Neural progenitor cell (in vitro differentiated cells): ENCODE data around the gene CDH18. TPM values are rescaled to one million over a fixed set of nuclear protein-coding genes. Genes with fewer than 3 reads are reported as not detected.
A peak's percentile ranks its signal among the peaks of the same experiment; 100 is the strongest.

ENCODE experiments used
- DNase-seq: peaks from one replicate; pipeline ENCODE4 v3.0.0-alpha.2; 2016; ENCODE audit warnings: low spot score
- H2AFZ ChIP-seq: fragments of 200-600 bp; sonication (generic); replicated peaks from 2 replicates; pipeline ENCODE4 v1.6.1; 2016; ENCODE audit warnings: antibody characterized with exemption
- H3F3A ChIP-seq: fragments of 200-600 bp; sonication (generic); 2 replicates; pipeline ENCODE4 v1.6.1; 2016; ENCODE audit warnings: antibody characterized with exemption, low read depth
- H3K27ac ChIP-seq: fragments of 200-600 bp; sonication (generic); 2 replicates; pipeline ENCODE4 v1.5.1; 2016; ENCODE audit warnings: mild to moderate bottlenecking
- H3K27me3 ChIP-seq: fragments of 200-600 bp; sonication (generic); 2 replicates; pipeline ENCODE4 v1.6.1; 2016; ENCODE audit warnings: mild to moderate bottlenecking, moderate library complexity
- H3K36me3 ChIP-seq: fragments of 200-600 bp; sonication (generic); 2 replicates; pipeline ENCODE4 v1.5.1; 2016
- H3K4me1 ChIP-seq: fragments of 200-600 bp; sonication (generic); 2 replicates; pipeline ENCODE4 v1.6.1; 2016; ENCODE audit warnings: mixed run types
- H3K4me2 ChIP-seq: fragments of 200-600 bp; sonication (generic); 2 replicates; pipeline ENCODE4 v1.6.1; 2016
- H3K4me3 ChIP-seq: fragments of 200-600 bp; sonication (generic); 2 replicates; pipeline ENCODE4 v1.5.1; 2016
- H3K79me2 ChIP-seq: fragments of 200-600 bp; sonication (generic); 2 replicates; pipeline ENCODE4 v1.6.1; 2016; ENCODE audit warnings: low read depth
- H3K9ac ChIP-seq: fragments of 200-600 bp; sonication (generic); 2 replicates; pipeline ENCODE4 v1.6.1; 2016
- H3K9me3 ChIP-seq: fragments of 200-600 bp; sonication (generic); 2 replicates; pipeline ENCODE4 v1.5.1; 2016; ENCODE audit warnings: low read depth
- H4K20me1 ChIP-seq: fragments of 200-600 bp; sonication (generic); 2 replicates; pipeline ENCODE4 v1.6.1; 2016; ENCODE audit warnings: low read depth
- H3K27ac Mint-ChIP-seq: 3 replicates; pipeline ENCODE4 v1.8.0; 2021; ENCODE audit warnings: mixed read lengths
- H3K27me3 Mint-ChIP-seq: 2 replicates; pipeline ENCODE4 v1.8.0; 2022; ENCODE audit warnings: low read depth, mild to moderate bottlenecking, inconsistent platforms, moderate library complexity, mixed read lengths; ENCODE audit not compliant: insufficient read depth
- H3K36me3 Mint-ChIP-seq: 3 replicates; pipeline ENCODE4 v1.8.0; 2021; ENCODE audit warnings: mixed read lengths
- H3K4me1 Mint-ChIP-seq: 3 replicates; pipeline ENCODE4 v1.8.0; 2021; ENCODE audit warnings: mixed read lengths
- H3K4me3 Mint-ChIP-seq: 3 replicates; pipeline ENCODE4 v1.8.0; 2021; ENCODE audit warnings: mild to moderate bottlenecking, moderate library complexity, mixed read lengths
- H3K9me3 Mint-ChIP-seq: 3 replicates; pipeline ENCODE4 v1.8.0; 2020; ENCODE audit warnings: mixed read lengths
- EZH2 ChIP-seq: fragments of 200-600 bp; sonication (generic); IDR thresholded peaks from 2 replicates; pipeline ENCODE4 v1.6.1; 2017; ENCODE audit warnings: antibody characterized with exemption, mild to moderate bottlenecking, moderate library complexity
- EZH2phosphoT487 ChIP-seq: fragments of 200-600 bp; sonication (generic); IDR thresholded peaks from 2 replicates; pipeline ENCODE4 v1.6.1; 2017; ENCODE audit warnings: antibody characterized with exemption
- total RNA-seq: library from RNA; depleted of rRNA; stranded (reverse); fragments of >200 nt; gene quantifications from 2 replicates; pipeline ENCODE4 v1.2.3, GENCODE V29; 2015; ENCODE audit warnings: low replicate concordance
- TF ChIP-seq, protein P1 (sequence below): fragments of 200-600 bp; sonication (generic); IDR thresholded peaks from 2 replicates; pipeline ENCODE4 v1.5.1; 2017; ENCODE audit warnings: antibody characterized with exemption, mild to moderate bottlenecking

CDH18 gene
- total RNA-seq, 1 donor from 2014 or later: 0.58 TPM

- H3K9me3 Mint-ChIP-seq: no peaks in the 10 kb centered on the region
- Histone ChIP-seq H3K4me3 (no peak overlapping the region), H3K27ac (peak overlapping the region; percentile 45), H3K4me2 (peak overlapping the region; percentile 27), H2AFZ (no peak overlapping the region), H3K9me3 (no peaks in the 10 kb centered on the region), H3K79me2 (no peaks in the 10 kb centered on the region), H3F3A (peaks cover 9% of the 10 kb centered on the region), H3K4me1 (peaks cover 12% of the 10 kb centered on the region), H3K27me3 (no peaks in the 10 kb centered on the region), H3K36me3 (no peaks in the 10 kb centered on the region), H3K9ac (no peak overlapping the region), H4K20me1 (no peaks in the 10 kb centered on the region)
- H3K36me3 Mint-ChIP-seq: no peaks in the 10 kb centered on the region
- peaks cover 4% of the 10 kb centered on the region for H3K4me1 Mint-ChIP-seq
- H3K27me3 Mint-ChIP-seq: peaks cover 2% of the 10 kb centered on the region
- TF ChIP-seq EZH2phosphoT487 (no peak), EZH2 (no peak)
- TF ChIP-seq, protein P1, sequence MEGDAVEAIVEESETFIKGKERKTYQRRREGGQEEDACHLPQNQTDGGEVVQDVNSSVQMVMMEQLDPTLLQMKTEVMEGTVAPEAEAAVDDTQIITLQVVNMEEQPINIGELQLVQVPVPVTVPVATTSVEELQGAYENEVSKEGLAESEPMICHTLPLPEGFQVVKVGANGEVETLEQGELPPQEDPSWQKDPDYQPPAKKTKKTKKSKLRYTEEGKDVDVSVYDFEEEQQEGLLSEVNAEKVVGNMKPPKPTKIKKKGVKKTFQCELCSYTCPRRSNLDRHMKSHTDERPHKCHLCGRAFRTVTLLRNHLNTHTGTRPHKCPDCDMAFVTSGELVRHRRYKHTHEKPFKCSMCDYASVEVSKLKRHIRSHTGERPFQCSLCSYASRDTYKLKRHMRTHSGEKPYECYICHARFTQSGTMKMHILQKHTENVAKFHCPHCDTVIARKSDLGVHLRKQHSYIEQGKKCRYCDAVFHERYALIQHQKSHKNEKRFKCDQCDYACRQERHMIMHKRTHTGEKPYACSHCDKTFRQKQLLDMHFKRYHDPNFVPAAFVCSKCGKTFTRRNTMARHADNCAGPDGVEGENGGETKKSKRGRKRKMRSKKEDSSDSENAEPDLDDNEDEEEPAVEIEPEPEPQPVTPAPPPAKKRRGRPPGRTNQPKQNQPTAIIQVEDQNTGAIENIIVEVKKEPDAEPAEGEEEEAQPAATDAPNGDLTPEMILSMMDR: no peak
- H3K4me3 Mint-ChIP-seq: no peak overlapping the region
- no peak for DNase-seq
- no peak overlapping the region for H3K27ac Mint-ChIP-seq
Observed at GRCh38 chr5:19866090-19866450, 121.9 kb downstream of the CDH18 start.

DNA sequence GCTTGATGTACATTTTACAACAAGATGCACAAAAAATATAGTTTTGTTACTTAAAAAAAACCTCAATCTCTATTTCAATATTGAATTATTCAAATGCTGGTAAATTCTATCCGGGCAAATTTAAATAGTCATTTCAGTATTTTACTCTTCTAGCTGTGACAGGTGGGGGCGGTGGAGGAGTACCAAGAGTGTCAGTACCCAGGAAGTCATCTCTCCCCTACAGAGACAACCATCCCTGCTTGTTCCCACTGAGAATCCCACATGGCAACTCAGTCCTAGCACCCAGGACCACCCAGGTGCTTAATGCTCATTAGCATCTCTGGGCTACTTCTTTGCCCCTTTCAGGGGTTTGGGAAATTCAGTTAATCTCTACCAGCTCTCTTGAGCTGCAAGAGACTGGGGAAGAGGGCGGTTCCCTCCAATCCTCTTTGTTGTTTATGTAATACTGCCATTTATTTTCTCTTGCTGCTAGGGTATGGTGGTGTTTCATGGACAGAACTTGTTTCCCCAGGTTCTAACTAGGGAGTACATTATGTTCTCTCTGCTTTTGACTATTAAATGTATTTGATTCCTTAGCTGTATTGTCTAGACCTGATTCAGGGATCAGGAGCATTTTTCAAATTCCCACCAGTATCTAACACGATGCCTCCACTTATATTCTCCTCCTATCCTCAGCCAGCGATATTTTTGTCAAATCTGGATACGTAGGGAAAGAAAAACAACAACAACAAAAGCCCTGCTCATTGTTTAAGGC is 122.5 kb downstream of the CDH18 start:
- Mint-ChIP-seq H3K36me3 (no peaks in the 10 kb centered on the region), H3K9me3 (no peaks in the 10 kb centered on the region), H3K4me1 (peaks cover 4% of the 10 kb centered on the region), H3K27me3 (peaks cover 2% of the 10 kb centered on the region), H3K27ac (no peak overlapping the region), H3K4me3 (no peak overlapping the region)
- Histone ChIP-seq H3K4me1 (peaks cover 12% of the 10 kb centered on the region), H4K20me1 (no peaks in the 10 kb centered on the region), H3K9me3 (no peaks in the 10 kb centered on the region), H3K27me3 (no peaks in the 10 kb centered on the region), H3K27ac (peak overlapping the region; percentile 45), H3F3A (peaks cover 9% of the 10 kb centered on the region), H3K9ac (no peak overlapping the region), H3K79me2 (no peaks in the 10 kb centered on the region), H3K4me2 (peak overlapping the region; percentile 27), H3K36me3 (no peaks in the 10 kb centered on the region), H3K4me3 (no peak overlapping the region), H2AFZ (no peak overlapping the region)
- DNase-seq: peak; percentile 71
- TF ChIP-seq EZH2phosphoT487: no peak
- TF ChIP-seq, protein P1: no peak
- no peak for TF ChIP-seq EZH2

- Histone ChIP-seq H3K27ac (no peak overlapping the region), H3K27me3 (no peaks in the 10 kb centered on the region), H2AFZ (no peak overlapping the region), H3K4me1 (peaks cover 12% of the 10 kb centered on the region), H3K79me2 (no peaks in the 10 kb centered on the region), H3K9ac (no peak overlapping the region), H3K36me3 (no peaks in the 10 kb centered on the region), H3K4me2 (no peak overlapping the region), H4K20me1 (no peaks in the 10 kb centered on the region), H3F3A (peaks cover 9% of the 10 kb centered on the region), H3K4me3 (no peak overlapping the region), H3K9me3 (no peaks in the 10 kb centered on the region)
- DNase-seq: no peak
- TF ChIP-seq EZH2phosphoT487 (no peak), EZH2 (no peak)
- TF ChIP-seq, protein P1: no peak
- no peaks in the 10 kb centered on the region for H3K9me3 Mint-ChIP-seq
- peaks cover 2% of the 10 kb centered on the region for H3K27me3 Mint-ChIP-seq
- H3K4me1 Mint-ChIP-seq: peaks cover 4% of the 10 kb centered on the region
- H3K4me3 Mint-ChIP-seq: no peak overlapping the region
- no peaks in the 10 kb centered on the region for H3K36me3 Mint-ChIP-seq
- no peak overlapping the region for H3K27ac Mint-ChIP-seq
Observed at GRCh38 chr5:19862711-19863110, 125.3 kb downstream of the CDH18 start.
